Left lung (tissue), 10 donors: ENCODE results near the gene AFF2. TPM values are rescaled to one million over a fixed set of nuclear protein-coding genes. Genes with fewer than 3 reads are reported as not detected.

Experiments used
- ATAC-seq: fragments of 200-7000 bp; cut with Tn5 transposase; one replicate; pipeline ENCODE4 v1.9.1; 2020; ENCODE audit warnings: moderate library complexity
- DNase-seq, 4 donors: peaks; one replicate each; pipeline ENCODE4 v3.0.0-alpha.2; 2013 to 2020
- H3K27ac ChIP-seq, 2 donors: fragments of 200-600 bp; sonication (generic) in 1 of 2; one replicate each; pipeline versions ENCODE4 v1.5.0 to v1.8.0; 2020 to 2021
- H3K27me3 ChIP-seq, 2 donors: fragments of 200-600 bp; sonication (generic) in 1 of 2; one replicate each; pipeline versions ENCODE4 v1.5.0 to v1.8.0; 2020 to 2021
- H3K36me3 ChIP-seq, 2 donors: fragments of 200-600 bp; sonication (generic) in 1 of 2; one replicate each; pipeline versions ENCODE4 v1.5.0 to v1.8.0; 2020 to 2021
- H3K4me1 ChIP-seq, 2 donors: fragments of 200-600 bp; one replicate each; pipeline ENCODE4 v1.8.0; 2021
- H3K4me3 ChIP-seq, 2 donors: fragments of 200-600 bp; sonication (generic) in 1 of 2; one replicate each; pipeline versions ENCODE4 v1.5.0 to v1.8.0; 2020 to 2021; ENCODE audit warnings: mild to moderate bottlenecking in 1 of 2
- H3K9me3 ChIP-seq, 2 donors: fragments of 200-600 bp; sonication (generic) in 1 of 2; one replicate each; pipeline versions ENCODE4 v1.5.0 to v1.8.0; 2020 to 2021
- intact Hi-C, 2 donors: fragments of 100-400 bp; cut with DNase I; formaldehyde crosslinking; loops; one replicate each; pipeline versions ENCODE4 v1.11.2 to v1.14.2; 2022
- polyA plus RNA-seq, 6 donors: library from polyadenylated mRNA; unstranded; fragments of 120-200 nt; gene quantifications; one replicate each; pipeline ENCODE4 v1.2.1, GENCODE V29; 2013; ENCODE audit not compliant: insufficient read length in 6 of 6
- total RNA-seq, 2 donors: library from RNA; stranded (reverse); fragmentation: NEBNext Ultra II Directional; extraction: Animal tissue kit (Norgen Biotek cat#: 25700); gene quantifications; one replicate each; pipeline ENCODE4 v1.2.1, GENCODE V29; 2021
- TF ChIP-seq, protein P1 (sequence below), 2 donors: fragments of 200-600 bp; sonication (generic) in 1 of 2; IDR thresholded peaks; one replicate each; pipeline versions ENCODE4 v1.5.0 to v1.8.0; 2021; ENCODE audit warnings: antibody characterized with exemption in 2 of 2
- donor health status: DM: no; HTN: yes; CAD: no.
- donor health status: DM: no; HTN: no; CAD: no.

AFF2 gene
- total and polyA plus RNA-seq, 8 donors = 4.8 to 10.2 (median 5.7) TPM

DNA sequence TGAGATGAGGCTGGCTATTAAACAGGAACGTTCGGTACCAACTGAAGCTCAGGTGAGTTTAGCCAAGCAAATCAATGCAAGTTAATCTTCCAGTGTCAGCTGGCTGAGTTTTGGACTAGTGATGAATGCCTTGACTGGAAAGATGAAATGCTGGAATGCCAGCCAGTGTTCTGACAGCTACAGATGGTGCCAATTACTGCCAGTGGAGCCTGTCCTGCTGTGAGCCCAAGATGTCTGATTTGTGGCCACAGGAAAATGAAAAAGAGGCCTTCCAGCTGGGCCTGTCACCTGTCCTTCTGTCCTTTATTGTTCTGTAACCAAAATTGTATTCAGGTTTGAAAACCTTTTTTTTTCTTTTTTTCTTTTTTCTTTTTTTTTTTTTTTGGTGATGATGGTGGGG is 223.1 kb downstream of the AFF2 start:
- intact Hi-C loops = no loop called here
- Histone ChIP-seq H3K4me1 (no peaks in the 10 kb centered on the region), H3K27ac (no peak overlapping the region), H3K9me3 (no peaks in the 10 kb centered on the region), H3K4me3 (no peak overlapping the region), H3K36me3 (no peaks in the 10 kb centered on the region), H3K27me3 (no peaks in the 10 kb centered on the region)
- DNase-seq (no peak), ATAC-seq (no peak)
- TF ChIP-seq, protein P1, sequence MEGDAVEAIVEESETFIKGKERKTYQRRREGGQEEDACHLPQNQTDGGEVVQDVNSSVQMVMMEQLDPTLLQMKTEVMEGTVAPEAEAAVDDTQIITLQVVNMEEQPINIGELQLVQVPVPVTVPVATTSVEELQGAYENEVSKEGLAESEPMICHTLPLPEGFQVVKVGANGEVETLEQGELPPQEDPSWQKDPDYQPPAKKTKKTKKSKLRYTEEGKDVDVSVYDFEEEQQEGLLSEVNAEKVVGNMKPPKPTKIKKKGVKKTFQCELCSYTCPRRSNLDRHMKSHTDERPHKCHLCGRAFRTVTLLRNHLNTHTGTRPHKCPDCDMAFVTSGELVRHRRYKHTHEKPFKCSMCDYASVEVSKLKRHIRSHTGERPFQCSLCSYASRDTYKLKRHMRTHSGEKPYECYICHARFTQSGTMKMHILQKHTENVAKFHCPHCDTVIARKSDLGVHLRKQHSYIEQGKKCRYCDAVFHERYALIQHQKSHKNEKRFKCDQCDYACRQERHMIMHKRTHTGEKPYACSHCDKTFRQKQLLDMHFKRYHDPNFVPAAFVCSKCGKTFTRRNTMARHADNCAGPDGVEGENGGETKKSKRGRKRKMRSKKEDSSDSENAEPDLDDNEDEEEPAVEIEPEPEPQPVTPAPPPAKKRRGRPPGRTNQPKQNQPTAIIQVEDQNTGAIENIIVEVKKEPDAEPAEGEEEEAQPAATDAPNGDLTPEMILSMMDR (IDR thresholded peaks at IDR 0.05) = no peak

DNA sequence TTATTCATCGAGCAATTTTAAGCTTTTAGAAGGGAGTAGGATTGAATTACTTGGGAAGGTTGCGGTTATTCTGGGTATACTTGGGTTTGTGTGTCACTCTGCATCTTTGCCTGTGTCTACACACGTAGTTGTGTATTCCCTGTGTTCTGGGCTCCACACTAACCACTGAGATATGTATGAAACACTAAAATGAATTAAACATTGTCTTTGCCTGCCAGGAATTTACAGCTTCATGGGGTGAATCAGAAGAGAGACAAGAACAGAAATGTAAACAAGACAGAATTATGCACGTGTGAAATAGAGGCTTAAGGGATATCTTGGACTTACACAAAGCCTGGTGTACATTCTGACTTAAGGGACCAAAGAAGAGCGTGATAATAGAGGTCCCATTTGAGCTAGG is 228.5 kb downstream of the AFF2 start:
- DNase-seq = no peak
- ATAC-seq = no peak
- no peaks in the 10 kb centered on the region for H3K27me3 ChIP-seq
- TF ChIP-seq, protein P1 (IDR thresholded peaks at IDR 0.05) = no peak
- no peaks in the 10 kb centered on the region for H3K4me1 ChIP-seq
- no peak overlapping the region for H3K4me3 ChIP-seq
- no peak overlapping the region for H3K27ac ChIP-seq
- no peaks in the 10 kb centered on the region for H3K36me3 ChIP-seq
- H3K9me3 ChIP-seq = no peaks in the 10 kb centered on the region
- intact Hi-C loops = no loop called here

DNA sequence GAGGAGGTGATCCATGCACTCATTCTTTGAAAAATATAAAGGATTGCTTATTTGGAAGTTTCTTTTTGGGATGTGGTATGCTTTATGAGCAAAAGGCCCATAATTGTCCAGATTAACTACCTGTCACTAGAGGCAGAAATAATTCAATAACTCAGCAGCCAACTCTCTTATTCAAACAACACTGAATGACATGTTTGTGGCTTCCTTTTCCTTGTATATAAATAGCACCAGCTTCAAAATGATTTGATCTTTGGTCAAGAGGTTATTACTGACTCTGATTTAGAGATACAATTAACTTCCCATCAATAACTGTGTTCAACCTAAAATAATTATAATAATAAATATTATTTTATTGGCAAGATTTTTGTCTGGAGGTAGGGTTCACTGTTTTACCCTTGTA is 232.3 kb downstream of the AFF2 start:
- no peaks in the 10 kb centered on the region for H3K36me3 ChIP-seq
- no peaks in the 10 kb centered on the region for H3K4me1 ChIP-seq
- H3K4me3 ChIP-seq = no peak overlapping the region
- intact Hi-C loops = no loop called here
- H3K27me3 ChIP-seq = no peaks in the 10 kb centered on the region
- TF ChIP-seq, protein P1 (IDR thresholded peaks at IDR 0.05) = no peak
- no peak overlapping the region for H3K27ac ChIP-seq
- DNase-seq (no peak), ATAC-seq (no peak)
- H3K9me3 ChIP-seq = no peaks in the 10 kb centered on the region

DNA sequence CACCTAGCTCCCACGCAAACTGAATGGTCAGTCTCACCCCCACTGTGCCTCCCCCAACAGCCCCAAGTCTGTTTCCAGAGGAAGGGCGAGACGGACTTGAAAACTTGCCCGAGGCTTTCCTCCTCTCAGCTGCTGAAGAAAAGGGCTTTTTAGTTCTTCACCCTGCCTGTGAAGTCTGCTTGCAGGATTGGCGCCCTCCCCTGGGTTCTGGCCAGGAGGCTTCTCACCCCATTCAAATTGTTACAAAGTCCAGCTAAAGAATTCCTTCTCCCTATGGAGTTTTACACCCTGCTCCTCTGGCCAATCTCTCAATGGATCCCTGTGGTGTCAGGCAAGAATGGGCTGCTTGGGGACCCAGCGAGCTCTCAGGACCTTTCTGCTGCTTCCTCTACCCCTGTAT is 241.0 kb downstream of the AFF2 start:
- ATAC-seq = no peak
- H3K36me3 ChIP-seq = no peaks in the 10 kb centered on the region
- TF ChIP-seq, protein P1 (IDR thresholded peaks at IDR 0.05) = no peak
- no peaks in the 10 kb centered on the region for H3K9me3 ChIP-seq
- H3K27ac ChIP-seq = no peak overlapping the region
- DNase-seq = peak in 1 of 4 donors; percentile 1
- no peaks in the 10 kb centered on the region for H3K4me1 ChIP-seq
- no peak overlapping the region for H3K4me3 ChIP-seq
- H3K27me3 ChIP-seq = no peaks in the 10 kb centered on the region
- intact Hi-C loops = no loop called here

DNA sequence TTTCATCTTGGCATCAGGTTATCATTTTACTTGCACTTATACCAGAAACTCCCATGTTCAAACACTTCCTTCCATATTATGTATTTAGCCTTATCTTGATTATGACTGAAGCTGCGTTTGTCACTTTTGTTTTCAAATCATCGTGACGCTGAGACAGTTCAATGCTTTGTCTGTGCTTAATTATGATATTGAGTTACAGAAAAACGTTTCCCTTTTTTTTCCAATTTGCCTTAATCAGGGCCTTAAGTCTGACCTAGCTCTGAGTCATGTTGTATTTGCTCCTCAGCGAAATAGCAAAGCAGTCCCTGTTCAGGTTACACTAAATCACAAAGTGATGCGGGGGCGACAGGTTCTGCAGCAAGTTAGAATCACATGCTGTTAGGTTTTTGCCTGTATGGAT is 254.7 kb downstream of the AFF2 start:
- ATAC-seq (no peak), DNase-seq (no peak)
- Histone ChIP-seq H3K27me3 (no peaks in the 10 kb centered on the region), H3K4me1 (no peaks in the 10 kb centered on the region), H3K27ac (no peak overlapping the region), H3K4me3 (no peak overlapping the region), H3K9me3 (no peaks in the 10 kb centered on the region), H3K36me3 (no peaks in the 10 kb centered on the region)
- intact Hi-C loops = no loop called here
- TF ChIP-seq, protein P1 (IDR thresholded peaks at IDR 0.05) = no peak
